GM20000 (cell line): Measurements from ENCODE around the gene PARN.

Experiments used
- DNase-seq: peaks from one replicate; pipeline ENCODE4 v3.0.0; 2012; ENCODE audit warnings: low spot score
- CTCF ChIP-seq: IDR thresholded peaks from 2 replicates; pipeline ENCODE4 v1.5.1; 2012; ENCODE audit warnings: mild to moderate bottlenecking, control low read depth; ENCODE audit errors: extremely low read depth, missing control alignments

PARN gene

GRCh38 chr16:14629919-14630619 is at the start of gene PARN:
Gene PARN (minus strand): TSS chr16:14630260. CDS start chr16:14630125, 135 bp downstream.
- no peak for TF ChIP-seq CTCF
- DNase-seq = peak; percentile 98

GRCh38 chr16:14678748-14679497 is 48.9 kb upstream of the PARN start:
- DNase-seq = no peak
- no peak for TF ChIP-seq CTCF

- no peak for DNase-seq
- TF ChIP-seq CTCF = no peak
Measured at GRCh38 chr16:14677627-14678026, 47.6 kb upstream of the PARN start.

- TF ChIP-seq CTCF = no peak
- DNase-seq = no peak
Measured at GRCh38 chr16:14676633-14677032, 46.6 kb upstream of the PARN start.

GRCh38 chr16:14672403-14672971 is 42.4 kb upstream of the PARN start:
- DNase-seq = peak; percentile 75

GRCh38 chr16:14669776-14670175 is 39.7 kb upstream of the PARN start:
- TF ChIP-seq CTCF = no peak
- DNase-seq = no peak

More at GRCh38 chr16:14672403-14672971, 42.4 kb upstream of the PARN start:
- no peak for TF ChIP-seq CTCF

- no peak for DNase-seq
- TF ChIP-seq CTCF = no peak
Measured at GRCh38 chr16:14668556-14669223, 38.6 kb upstream of the PARN start.
